ES-I3 (cell line): ENCODE measurements around the gene ITGA11.

ENCODE experiments used
- H3K36me3 ChIP-seq: 2 replicates; pipeline ENCODE4 v1.6.1; 2013; ENCODE audit warnings: mild to moderate bottlenecking, low read length, control low read depth, moderate library complexity; ENCODE audit not compliant: insufficient read depth
- H3K4me1 ChIP-seq: 2 replicates; pipeline ENCODE4 v1.6.1; 2013; ENCODE audit warnings: mild to moderate bottlenecking, control low read depth, low read length; ENCODE audit not compliant: insufficient read depth
- H3K9ac ChIP-seq: 2 replicates; pipeline ENCODE4 v1.6.1; 2013; ENCODE audit warnings: low read depth, mild to moderate bottlenecking, low read length, moderate library complexity
- H3K9me3 ChIP-seq: 2 replicates; pipeline ENCODE4 v1.6.1; 2013; ENCODE audit warnings: mild to moderate bottlenecking, low read length, moderate library complexity; ENCODE audit not compliant: control insufficient read depth, insufficient read depth

Gene ITGA11

DNA sequence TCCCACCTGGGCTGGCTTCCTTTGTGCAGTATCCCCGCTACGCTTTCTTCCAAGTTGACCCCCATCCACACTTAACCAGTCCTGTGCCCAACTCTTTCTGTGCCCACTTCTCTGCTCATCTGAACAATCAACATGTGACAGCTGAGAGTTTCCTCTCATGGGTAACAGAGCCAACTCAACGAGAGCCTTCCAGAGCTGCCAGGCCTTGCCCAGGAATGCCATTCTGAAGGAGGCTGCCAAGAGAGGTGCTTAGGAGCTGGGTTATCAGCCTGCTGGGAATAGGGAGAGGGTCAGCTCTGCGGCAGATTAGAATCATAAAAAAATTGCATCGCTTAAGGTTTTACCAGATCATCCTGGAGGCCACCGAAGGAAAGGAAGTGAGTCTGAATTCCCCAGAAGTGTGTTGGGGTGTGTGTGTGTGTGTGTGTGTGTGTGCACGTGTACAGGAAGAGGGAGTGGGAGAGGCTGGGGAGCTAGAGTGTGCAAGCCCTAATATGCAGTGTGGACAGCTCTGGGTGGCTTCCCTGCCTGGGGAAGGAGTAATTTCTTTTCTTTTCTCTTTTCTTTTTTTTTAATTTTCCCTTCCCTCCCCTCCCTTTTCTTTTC lies 66.7 kb downstream of the ITGA11 start:
- Histone ChIP-seq H3K36me3 (no peaks in the 10 kb centered on the region), H3K9ac (no peak overlapping the region), H3K4me1 (no peaks in the 10 kb centered on the region; the same call in 1 of the 2 replicates), H3K9me3 (no peaks in the 10 kb centered on the region)

DNA sequence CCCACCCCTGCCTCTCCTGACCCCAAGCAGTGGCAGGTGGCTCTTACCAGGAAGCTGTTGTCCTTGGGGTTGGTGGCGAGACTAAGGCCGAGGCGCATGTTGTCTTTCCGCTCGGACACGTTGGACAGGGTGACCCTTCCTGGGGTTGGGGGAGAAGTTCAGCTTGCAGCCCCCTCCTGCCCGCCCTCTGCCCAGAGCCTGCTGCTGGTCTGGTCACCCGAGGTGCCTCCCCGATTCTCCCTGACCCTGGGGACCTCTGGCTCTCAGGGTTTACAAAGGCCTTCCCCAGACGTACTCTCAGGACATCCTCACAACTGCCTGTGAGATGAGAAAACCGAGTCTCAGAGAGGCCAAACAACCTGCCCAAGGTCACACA lies 67.3 kb downstream of the ITGA11 start:
- no peaks in the 10 kb centered on the region; the same call in 1 of the 2 replicates for H3K4me1 ChIP-seq
- H3K36me3 ChIP-seq: no peaks in the 10 kb centered on the region
- no peaks in the 10 kb centered on the region for H3K9me3 ChIP-seq
- no peak overlapping the region for H3K9ac ChIP-seq

DNA sequence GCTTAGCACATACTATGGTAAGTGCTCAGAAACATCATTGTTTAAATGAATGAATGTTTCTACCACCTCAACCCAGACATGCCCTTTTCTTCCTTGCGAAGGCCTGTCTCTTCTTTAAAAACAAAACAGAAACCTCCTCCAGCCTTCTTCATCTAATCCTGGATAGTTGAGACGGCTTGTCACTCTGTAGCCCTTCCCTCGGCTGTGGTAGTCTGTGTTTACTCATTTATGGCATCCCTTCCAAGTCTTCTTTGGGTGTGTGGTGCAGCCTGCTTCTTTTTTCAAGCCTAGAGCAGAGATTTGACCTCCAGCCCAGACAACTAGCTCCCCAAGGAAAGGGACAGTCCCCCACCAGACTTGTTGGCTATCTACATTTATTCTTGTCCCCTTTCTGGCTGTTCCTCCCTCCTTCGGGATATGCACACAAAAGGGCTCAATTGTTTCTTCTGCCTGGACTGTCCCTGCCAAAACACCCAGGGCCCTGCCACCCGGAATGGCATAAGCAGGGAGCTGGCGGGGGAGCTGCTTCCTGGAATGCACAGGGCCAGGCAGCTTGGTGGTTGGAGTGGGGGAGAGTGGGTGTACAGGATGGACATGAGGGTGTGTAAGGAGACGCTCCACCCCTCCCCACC lies 67.8 kb downstream of the ITGA11 start:
- no peaks in the 10 kb centered on the region; the same call in 1 of the 2 replicates for H3K4me1 ChIP-seq
- no peaks in the 10 kb centered on the region for H3K36me3 ChIP-seq
- H3K9ac ChIP-seq: no peak overlapping the region
- H3K9me3 ChIP-seq: no peaks in the 10 kb centered on the region

DNA sequence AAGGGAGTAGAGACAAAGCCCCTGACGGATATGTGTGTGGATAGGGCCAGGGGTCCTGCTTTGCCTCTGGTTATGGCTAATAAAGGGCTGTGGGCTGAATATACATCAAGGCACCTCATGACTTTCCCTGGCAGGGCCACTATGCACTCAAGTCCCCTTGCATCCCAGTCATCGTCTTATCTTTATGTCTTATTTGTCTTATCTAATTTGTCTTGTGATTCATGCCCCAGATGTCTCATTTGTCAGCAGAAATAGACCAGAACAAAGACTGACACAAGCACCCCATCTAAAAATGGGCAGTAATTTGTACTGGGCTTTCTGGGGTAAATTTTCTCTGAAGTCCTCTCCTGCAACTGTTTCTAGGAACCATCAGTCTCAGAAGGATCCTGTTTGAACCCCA lies 68.6 kb downstream of the ITGA11 start:
- no peaks in the 10 kb centered on the region; the same call in 1 of the 2 replicates for H3K4me1 ChIP-seq
- no peaks in the 10 kb centered on the region for H3K36me3 ChIP-seq
- H3K9me3 ChIP-seq: no peaks in the 10 kb centered on the region
- no peak overlapping the region for H3K9ac ChIP-seq

DNA sequence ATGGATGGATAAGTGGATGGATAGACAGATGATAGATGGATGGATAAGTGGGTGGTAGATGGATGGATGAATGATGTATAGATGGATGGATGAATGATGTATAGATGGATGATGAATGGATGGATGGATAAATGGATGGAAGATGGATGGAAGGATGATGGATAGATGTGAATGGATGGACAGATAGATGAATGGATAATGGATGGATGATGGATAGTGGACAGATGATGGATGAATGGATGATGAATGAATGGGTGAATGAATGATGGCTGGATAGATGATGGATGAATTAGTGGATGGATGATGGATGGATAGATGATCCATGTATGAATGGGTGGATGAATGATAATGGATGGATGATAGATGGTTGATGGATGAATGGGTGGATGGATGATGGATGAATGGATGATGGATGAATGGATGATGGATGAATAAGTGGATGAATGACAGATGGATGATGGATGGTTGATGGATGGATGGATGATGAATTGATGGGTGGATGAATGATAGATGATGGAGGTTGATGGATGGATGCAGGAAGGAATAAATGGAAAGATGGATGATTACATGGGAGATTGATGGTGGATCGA lies 69.3 kb downstream of the ITGA11 start:
- no peak overlapping the region for H3K9ac ChIP-seq
- no peaks in the 10 kb centered on the region; the same call in 1 of the 2 replicates for H3K4me1 ChIP-seq
- H3K36me3 ChIP-seq: no peaks in the 10 kb centered on the region
- H3K9me3 ChIP-seq: peaks cover 4% of the 10 kb centered on the region; the same call in 1 of the 2 replicates

DNA sequence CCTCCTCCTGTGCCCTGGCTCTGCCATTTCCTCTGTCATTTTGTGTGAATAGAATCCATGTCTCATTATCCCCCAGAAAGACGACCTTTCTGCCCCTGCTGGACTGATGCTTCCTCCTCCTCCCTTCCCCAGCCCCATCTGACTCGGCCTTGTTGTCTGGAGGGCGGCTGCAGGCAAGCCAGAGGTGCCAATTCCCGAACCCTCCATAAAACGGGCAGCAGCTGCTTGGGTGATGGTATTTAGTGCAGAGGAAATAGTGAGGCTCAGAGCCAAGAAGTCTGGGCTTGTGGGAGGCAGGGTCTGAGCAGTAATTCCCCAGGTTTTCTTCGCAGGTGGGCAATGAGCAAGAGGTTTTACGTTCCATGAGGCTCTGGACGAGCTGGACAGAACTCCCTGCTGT lies 71.2 kb downstream of the ITGA11 start:
- peaks cover 14% of the 10 kb centered on the region for H3K9me3 ChIP-seq
- H3K4me1 ChIP-seq: no peaks in the 10 kb centered on the region; the same call in 1 of the 2 replicates
- H3K36me3 ChIP-seq: no peaks in the 10 kb centered on the region
- no peak overlapping the region for H3K9ac ChIP-seq

DNA sequence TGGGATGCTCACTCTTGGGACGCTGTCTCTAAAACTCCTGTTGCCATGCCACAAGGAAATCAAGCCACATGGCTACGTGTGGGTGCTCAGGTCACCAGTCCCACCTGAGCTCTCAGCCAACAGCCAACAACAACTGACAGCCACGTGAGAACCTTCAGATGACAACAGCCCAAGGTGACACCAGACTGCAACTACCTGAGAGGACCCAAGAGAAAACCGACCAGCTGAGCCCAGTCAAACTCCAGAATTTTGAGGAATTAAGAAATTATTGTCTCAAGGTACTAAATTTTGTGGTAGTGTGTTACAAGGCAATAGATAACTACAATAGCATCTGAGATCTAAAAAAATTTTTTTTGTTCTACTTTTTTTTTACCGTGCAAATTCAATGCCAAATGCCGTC lies 75.2 kb downstream of the ITGA11 start:
- Histone ChIP-seq H3K9me3 (peaks cover 15% of the 10 kb centered on the region), H3K36me3 (no peaks in the 10 kb centered on the region), H3K4me1 (no peaks in the 10 kb centered on the region; the same call in 1 of the 2 replicates), H3K9ac (no peak overlapping the region)

DNA sequence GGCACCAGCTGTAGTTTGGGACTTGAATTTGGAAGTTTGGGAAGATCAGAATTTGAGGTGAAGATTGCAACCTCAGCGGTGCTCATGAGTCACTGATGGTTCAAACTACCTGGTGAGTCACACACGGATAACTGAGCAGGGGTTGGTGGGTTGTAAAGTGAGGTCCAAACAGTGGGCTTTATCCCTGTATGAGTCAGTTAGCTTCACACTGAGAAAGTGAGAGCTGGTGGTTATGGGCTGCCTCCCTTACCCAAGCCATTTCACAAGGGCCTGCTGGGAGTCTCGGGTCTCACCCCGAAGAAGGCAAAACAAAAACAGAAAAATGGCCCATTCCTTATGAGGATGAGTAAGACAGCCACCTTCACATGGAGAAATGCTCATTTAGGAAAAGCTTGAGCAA lies 77.0 kb downstream of the ITGA11 start:
- Histone ChIP-seq H3K4me1 (no peaks in the 10 kb centered on the region), H3K9me3 (peaks cover 15% of the 10 kb centered on the region), H3K9ac (no peak overlapping the region), H3K36me3 (no peaks in the 10 kb centered on the region)

DNA sequence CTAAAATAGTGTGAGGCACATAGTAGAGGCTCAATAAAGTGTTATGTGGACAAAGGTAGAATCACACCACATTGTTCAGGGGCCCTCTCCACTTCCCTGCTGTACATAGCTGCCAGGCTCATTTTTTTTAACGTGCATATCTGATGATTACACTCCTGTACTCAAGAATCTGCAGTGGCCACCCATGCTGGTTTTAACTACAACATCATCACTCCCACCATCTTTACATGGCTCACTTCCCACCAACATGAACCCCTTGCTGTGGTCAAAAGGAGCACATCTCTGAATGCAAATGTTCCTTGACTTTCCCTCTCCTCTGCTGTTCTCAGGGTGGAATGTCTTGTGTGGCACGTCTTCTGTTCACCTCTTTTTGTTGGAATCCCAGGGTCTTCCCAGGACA lies 77.7 kb downstream of the ITGA11 start:
- Histone ChIP-seq H3K36me3 (no peaks in the 10 kb centered on the region), H3K9me3 (peaks cover 15% of the 10 kb centered on the region), H3K4me1 (no peaks in the 10 kb centered on the region), H3K9ac (no peak overlapping the region)

DNA sequence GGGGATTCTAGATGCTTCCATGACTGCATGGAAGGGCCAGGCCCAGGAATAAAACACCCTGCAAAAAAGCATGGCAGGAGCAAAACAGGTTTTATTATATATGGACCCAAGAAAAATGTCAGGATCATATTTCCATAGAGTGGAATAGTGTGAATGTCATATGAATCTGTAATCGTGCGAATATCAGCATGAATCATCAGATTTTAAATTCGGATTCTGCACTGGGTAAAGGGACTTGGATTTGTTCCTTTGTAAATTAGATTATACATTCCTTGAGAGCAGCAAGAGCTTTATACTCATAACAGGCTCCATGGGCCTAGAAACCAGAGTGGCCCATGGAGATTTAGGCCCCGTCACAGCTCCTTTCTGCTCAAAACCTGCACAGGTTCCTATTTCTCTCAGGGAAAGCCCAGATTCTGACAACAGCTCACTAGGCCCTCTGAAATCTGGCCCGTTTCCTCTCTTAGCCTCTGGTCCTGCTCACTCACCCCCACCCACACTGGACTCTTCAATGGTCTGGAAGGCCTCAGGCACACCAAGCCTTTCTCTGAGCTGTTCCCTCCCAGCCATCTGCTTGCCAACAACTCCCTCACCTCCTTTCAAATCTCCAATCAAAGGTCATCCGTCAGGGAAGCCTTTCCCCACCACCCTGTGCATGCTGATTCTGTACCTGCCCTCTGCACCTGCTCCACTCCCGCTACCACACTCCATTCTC lies 78.4 kb downstream of the ITGA11 start:
- H3K4me1 ChIP-seq: no peaks in the 10 kb centered on the region
- H3K36me3 ChIP-seq: no peaks in the 10 kb centered on the region
- H3K9ac ChIP-seq: no peak overlapping the region
- H3K9me3 ChIP-seq: peaks cover 15% of the 10 kb centered on the region

DNA sequence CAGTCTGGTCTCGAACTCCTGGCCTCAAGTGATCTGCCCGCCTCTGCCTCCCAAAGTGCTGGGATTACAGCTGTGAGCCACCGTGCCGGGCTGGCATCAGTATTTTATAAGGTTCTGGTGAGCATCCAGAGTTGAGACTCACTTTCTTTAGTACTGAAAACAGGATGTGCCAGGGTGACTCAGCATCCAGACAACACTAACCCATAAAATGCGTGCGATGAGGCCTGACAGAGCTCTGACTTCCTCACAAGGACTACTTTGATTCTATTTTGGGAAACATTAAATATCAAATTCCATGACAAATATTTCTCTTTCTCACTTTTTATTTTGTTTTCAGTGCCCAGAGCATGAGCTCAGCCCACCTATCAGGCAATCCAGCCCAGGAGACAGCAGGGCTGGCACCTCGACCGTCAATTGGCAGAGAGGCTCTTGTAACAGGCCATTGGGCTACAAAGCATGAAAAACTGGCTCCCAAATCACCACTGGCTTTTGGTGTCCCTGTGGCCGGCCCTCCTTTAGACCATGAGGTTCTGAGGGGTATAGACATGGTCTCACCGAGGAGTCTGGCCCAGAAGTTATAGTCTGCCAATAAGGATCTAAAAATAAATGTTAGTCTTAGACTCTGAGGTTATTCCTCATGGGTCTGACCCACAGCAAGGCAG lies 79.4 kb downstream of the ITGA11 start:
- no peak overlapping the region for H3K9ac ChIP-seq
- no peaks in the 10 kb centered on the region for H3K4me1 ChIP-seq
- no peaks in the 10 kb centered on the region for H3K36me3 ChIP-seq
- peaks cover 11% of the 10 kb centered on the region for H3K9me3 ChIP-seq

DNA sequence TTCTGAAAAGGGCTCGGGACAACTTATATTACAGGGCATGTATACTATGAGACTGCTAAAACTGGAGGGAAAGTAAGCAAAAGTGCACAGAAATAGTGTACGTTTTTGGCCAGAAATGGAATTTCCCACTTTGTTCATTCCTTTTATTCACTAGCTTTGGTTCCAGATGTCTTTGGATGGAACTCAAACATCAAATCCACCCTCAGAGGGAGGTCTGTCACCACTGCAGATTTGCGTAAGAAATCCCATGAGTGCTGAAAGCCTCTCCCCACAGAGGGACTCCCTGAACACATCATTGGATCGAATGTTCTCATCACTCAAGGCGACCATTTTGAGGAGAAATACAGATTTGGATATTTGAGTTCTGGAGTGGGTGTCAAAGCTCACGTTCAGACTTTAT lies 82.8 kb downstream of the ITGA11 start:
- Histone ChIP-seq H3K9me3 (no peaks in the 10 kb centered on the region), H3K36me3 (no peaks in the 10 kb centered on the region), H3K4me1 (no peaks in the 10 kb centered on the region; the same call in 1 of the 2 replicates), H3K9ac (no peak overlapping the region)

DNA sequence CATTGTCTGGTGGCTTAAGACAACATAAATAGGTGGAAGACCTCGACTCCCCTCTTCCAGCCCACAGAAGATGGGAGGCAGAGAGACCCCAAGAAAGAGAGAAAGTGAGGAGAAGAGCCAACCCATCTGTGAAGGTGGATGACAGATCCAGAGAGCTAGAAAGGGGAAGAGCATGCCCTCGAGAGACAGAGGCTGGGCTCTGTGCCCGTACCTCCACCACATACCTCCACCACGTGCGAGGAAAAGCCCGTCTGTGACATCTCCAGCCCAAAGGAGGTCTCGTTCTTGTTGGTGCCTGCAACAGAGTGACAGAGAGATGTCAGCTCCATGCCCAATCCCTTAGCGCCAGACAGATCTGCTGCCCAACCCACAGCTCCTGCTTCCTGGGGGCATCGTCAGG lies 83.4 kb downstream of the ITGA11 start:
- Histone ChIP-seq H3K4me1 (no peaks in the 10 kb centered on the region; the same call in 1 of the 2 replicates), H3K9me3 (no peaks in the 10 kb centered on the region), H3K9ac (no peak overlapping the region), H3K36me3 (no peaks in the 10 kb centered on the region)

DNA sequence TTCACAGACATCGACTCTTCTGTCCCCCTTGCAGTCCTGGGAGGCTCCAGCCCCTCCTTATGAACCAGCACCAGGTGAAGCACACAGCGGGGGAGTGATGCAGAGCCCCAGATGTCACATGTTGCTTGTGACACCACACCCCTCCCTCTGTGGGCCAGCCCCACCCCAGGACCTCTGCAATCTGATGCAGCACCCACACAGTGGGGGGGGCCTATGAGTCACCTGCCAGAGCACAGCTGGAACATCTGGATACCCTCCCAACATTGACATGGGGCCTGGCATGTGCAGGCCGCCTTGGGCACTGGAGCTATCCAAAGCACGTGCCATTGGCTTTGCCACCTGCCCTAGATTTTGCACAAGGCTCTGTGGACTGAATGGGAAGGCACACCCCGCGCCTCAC lies 83.9 kb downstream of the ITGA11 start:
- Histone ChIP-seq H3K4me1 (no peaks in the 10 kb centered on the region; the same call in 1 of the 2 replicates), H3K9me3 (no peaks in the 10 kb centered on the region), H3K9ac (no peak overlapping the region), H3K36me3 (no peaks in the 10 kb centered on the region)
